ENCODE data around the gene TRRAP. TPM values are rescaled to one million over a fixed set of nuclear protein-coding genes. Genes with fewer than 3 reads are reported as not detected.

TRRAP gene
- polyA plus RNA-seq, 2 of the 4 experiments (the other 2 are of a cell fraction): 12.2 to 22.1 TPM

DNA sequence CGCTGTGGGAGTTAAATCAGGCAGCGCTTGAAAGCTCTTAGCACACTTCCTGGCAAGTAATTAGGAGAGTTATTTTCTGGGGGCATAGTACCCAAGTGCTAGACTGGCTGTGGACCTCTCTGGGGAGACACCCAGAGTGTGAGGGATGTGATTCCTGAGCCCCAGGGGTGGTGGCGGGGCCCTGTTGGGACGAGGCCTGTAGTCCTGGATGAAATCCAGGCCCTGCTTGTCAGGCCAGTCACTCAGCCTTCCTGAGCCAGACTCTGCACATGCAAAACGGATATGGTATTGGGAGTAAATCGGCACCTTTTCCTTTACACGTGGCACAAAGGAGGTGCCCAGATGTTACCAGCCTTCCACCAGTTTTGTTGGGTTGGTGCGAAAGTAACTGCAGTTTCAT is 31.2 kb downstream of the TRRAP start:
- CTCF ChIA-PET: interaction anchor here (1.1 kb wide), 1 partner anchor 19 kb away, joined by 4 read pairs; no protein-coding TSS in a partner anchor
- no peak for ATAC-seq
- H3K27ac ChIP-seq: no peak overlapping the region

More for the DNA sequence above, 31.2 kb downstream of the TRRAP start:
- Histone ChIP-seq H3K4me3 (no peak overlapping the region), H3K4me1 (no peaks in the 10 kb centered on the region), H3K9me3 (no peaks in the 10 kb centered on the region), H3K4me2 (no peak overlapping the region)
- FAIRE-seq: no peak
- 92% methylated on average over 8 of the region's 8 CpGs for WGBS (ENCODE audit: missing lambda C conversion rate)
- no peak for TF ChIP-seq BCL3 (IDR thresholded peaks at IDR 0.05)
- no peak for TF ChIP-seq RNF2 (IDR thresholded peaks at IDR 0.05; ENCODE audit: borderline replicate concordance, low read depth)
- TF ChIP-seq TFCP2L1 (CRISPR knock-in tag; IDR thresholded peaks at IDR 0.05): no peak
- no peak for TF ChIP-seq FOXS1 (CRISPR knock-in tag; IDR thresholded peaks at IDR 0.05)
- no peak for TF ChIP-seq KDM1A (IDR thresholded peaks at IDR 0.05; ENCODE audit: low read depth)
- no peak for TF ChIP-seq HDAC2 (IDR thresholded peaks at IDR 0.05)
- TF ChIP-seq RAD21 (conservative IDR thresholded peaks at IDR 0.05 in 1 of 2, IDR thresholded peaks at IDR 0.05 in 1 of 2): no peak
- no peak for TF ChIP-seq BHLHE40 (IDR thresholded peaks at IDR 0.05; ENCODE audit: low read depth, low read length)
- no peak for TF ChIP-seq GATA3 (IDR thresholded peaks at IDR 0.05; ENCODE audit: borderline replicate concordance)
- TF ChIP-seq MAX (IDR thresholded peaks at IDR 0.05): no peak
- TF ChIP-seq HOXB13 (CRISPR knock-in tag; IDR thresholded peaks at IDR 0.05; ENCODE audit: low read depth): no peak
- no peak for TF ChIP-seq MYC (IDR thresholded peaks at IDR 0.05; ENCODE audit: borderline replicate concordance, low read length)
- TF ChIP-seq HOXA7 (CRISPR knock-in tag; IDR thresholded peaks at IDR 0.05): no peak
- TF ChIP-seq CTCF (IDR thresholded peaks at IDR 0.05): no peak
- TF ChIP-seq ZFP36 (IDR thresholded peaks at IDR 0.05; ENCODE audit: borderline replicate concordance, partially characterized antibody): no peak
- no peak for TF ChIP-seq ATOH8 (CRISPR knock-in tag; IDR thresholded peaks at IDR 0.05; ENCODE audit: low read depth)
- TF ChIP-seq, protein P1, sequence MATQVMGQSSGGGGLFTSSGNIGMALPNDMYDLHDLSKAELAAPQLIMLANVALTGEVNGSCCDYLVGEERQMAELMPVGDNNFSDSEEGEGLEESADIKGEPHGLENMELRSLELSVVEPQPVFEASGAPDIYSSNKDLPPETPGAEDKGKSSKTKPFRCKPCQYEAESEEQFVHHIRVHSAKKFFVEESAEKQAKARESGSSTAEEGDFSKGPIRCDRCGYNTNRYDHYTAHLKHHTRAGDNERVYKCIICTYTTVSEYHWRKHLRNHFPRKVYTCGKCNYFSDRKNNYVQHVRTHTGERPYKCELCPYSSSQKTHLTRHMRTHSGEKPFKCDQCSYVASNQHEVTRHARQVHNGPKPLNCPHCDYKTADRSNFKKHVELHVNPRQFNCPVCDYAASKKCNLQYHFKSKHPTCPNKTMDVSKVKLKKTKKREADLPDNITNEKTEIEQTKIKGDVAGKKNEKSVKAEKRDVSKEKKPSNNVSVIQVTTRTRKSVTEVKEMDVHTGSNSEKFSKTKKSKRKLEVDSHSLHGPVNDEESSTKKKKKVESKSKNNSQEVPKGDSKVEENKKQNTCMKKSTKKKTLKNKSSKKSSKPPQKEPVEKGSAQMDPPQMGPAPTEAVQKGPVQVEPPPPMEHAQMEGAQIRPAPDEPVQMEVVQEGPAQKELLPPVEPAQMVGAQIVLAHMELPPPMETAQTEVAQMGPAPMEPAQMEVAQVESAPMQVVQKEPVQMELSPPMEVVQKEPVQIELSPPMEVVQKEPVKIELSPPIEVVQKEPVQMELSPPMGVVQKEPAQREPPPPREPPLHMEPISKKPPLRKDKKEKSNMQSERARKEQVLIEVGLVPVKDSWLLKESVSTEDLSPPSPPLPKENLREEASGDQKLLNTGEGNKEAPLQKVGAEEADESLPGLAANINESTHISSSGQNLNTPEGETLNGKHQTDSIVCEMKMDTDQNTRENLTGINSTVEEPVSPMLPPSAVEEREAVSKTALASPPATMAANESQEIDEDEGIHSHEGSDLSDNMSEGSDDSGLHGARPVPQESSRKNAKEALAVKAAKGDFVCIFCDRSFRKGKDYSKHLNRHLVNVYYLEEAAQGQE (IDR thresholded peaks at IDR 0.05): no peak
- DNase-seq (ENCODE audit: low read depth in 1 of 2, low spot score in 1 of 2): no peak
- POLR2A ChIA-PET: no interaction called here
